K562 (cell line): ENCODE measurements around the gene SNAI1. TPM values are rescaled to one million over a fixed set of nuclear protein-coding genes. Genes with fewer than 3 reads are reported as not detected.

Experiments used
- ATAC-seq: fragments of 200-7000 bp; cut with Tn5 transposase; 3 replicates; pipeline ENCODE4 v1.9.1; 2020; ENCODE audit warnings: moderate library complexity
- BruUV-seq: library from RNA; stranded (reverse); fragments of 400-500 nt; replicated peaks from 2 replicates; lab custom pipeline; 2021; lab: Mats Ljungman, UMichigan
- CTCF ChIA-PET: fragments of 300-600 bp; formaldehyde crosslinking; extraction: SDS; loops from one replicate; lab custom pipeline; 2021; ENCODE audit warnings: low intra/inter-chr PET ratio; lab: Yijun Ruan, JAX
- POLR2A ChIA-PET: fragments of 300-600, 350-650 bp; sonication (Branson Sonifier 250); formaldehyde crosslinking; extraction: SDS; loops from one replicate; lab custom pipeline; 2021; ENCODE audit warnings: antibody characterized with exemption, inconsistent platforms; lab: Yijun Ruan, JAX
- DNase-seq, 4 experiments: peaks; one replicate each; pipeline versions ENCODE4 v3.0.0 to v3.0.0-alpha.2; 2011 to 2018; ENCODE audit warnings: low spot score in 3 of 4, mixed read lengths in 3 of 4; ENCODE audit errors: extremely low read depth in 1 of 4
- FAIRE-seq: peaks from 2 replicates; lab custom pipeline; 2011; peaks lifted over from hg19 to GRCh38; lab: Jason Lieb, UNC
- H2AFZ ChIP-seq: 2 replicates; pipeline ENCODE4 v1.6.0; 2011; ENCODE audit warnings: low read depth, low read length, control low read depth, inconsistent platforms
- H3K27ac ChIP-seq: fragments of 200-600 bp; 3 replicates; pipeline ENCODE4 v1.8.0; 2011; ENCODE audit warnings: low read depth, mild to moderate bottlenecking, control low read depth, inconsistent platforms, low read length, moderate library complexity, mixed read lengths; ENCODE audit errors: extremely low read depth
- H3K27me3 ChIP-seq, 2 experiments: fragments of 300-600 bp in 1 of 2; 2 replicates in 1 of 2; 3 replicates in 1 of 2; pipeline versions ENCODE4 v1.6.0 to v1.8.0; 2011; ENCODE audit warnings: inconsistent platforms in 2 of 2, low read length in 2 of 2, mild to moderate bottlenecking in 1 of 2, mixed read lengths in 1 of 2, moderate library complexity in 1 of 2; ENCODE audit not compliant: control insufficient read depth in 2 of 2, insufficient read depth in 2 of 2
- H3K36me3 ChIP-seq: fragments of 300-600 bp; 3 replicates; pipeline ENCODE4 v1.8.0; 2011; ENCODE audit warnings: mild to moderate bottlenecking, low read length, inconsistent platforms; ENCODE audit not compliant: control insufficient read depth, insufficient read depth
- H3K4me1 ChIP-seq, 2 experiments: fragments of 200-600 bp in 1 of 2; replicated peaks in 1 of 2; 2 replicates in 1 of 2; 3 replicates in 1 of 2; pipeline versions ENCODE4 v1.5.1 to v1.8.0; 2011; ENCODE audit warnings: inconsistent platforms in 2 of 2, low read length in 2 of 2, mild to moderate bottlenecking in 1 of 2, mixed read lengths in 1 of 2, moderate library complexity in 1 of 2; ENCODE audit not compliant: control insufficient read depth in 2 of 2, insufficient read depth in 2 of 2
- H3K4me2 ChIP-seq: 2 replicates; pipeline ENCODE4 v1.6.1; 2011; ENCODE audit warnings: low read length, control low read depth, inconsistent platforms, mixed read lengths; ENCODE audit not compliant: insufficient read depth
- H3K4me3 ChIP-seq: fragments of 200-600 bp; sonication (generic), shearing (Covaris generic); 2 replicates; pipeline ENCODE4 v1.5.1; 2016; ENCODE audit warnings: control low read depth, inconsistent platforms
- H3K79me2 ChIP-seq: fragments of 200-600 bp; 3 replicates; pipeline ENCODE4 v1.8.0; 2011; ENCODE audit warnings: low read length, inconsistent platforms; ENCODE audit not compliant: control insufficient read depth, insufficient read depth
- H3K9ac ChIP-seq, 2 experiments: 2 replicates each; pipeline versions ENCODE4 v1.6.0 to v1.6.1; 2011; ENCODE audit warnings: low read depth in 2 of 2, low read length in 2 of 2, control low read depth in 1 of 2, inconsistent platforms in 1 of 2, mild to moderate bottlenecking in 1 of 2, mixed read lengths in 1 of 2; ENCODE audit not compliant: insufficient read depth in 1 of 2
- H3K9me1 ChIP-seq: one replicate; pipeline ENCODE4 v1.6.0; 2011; ENCODE audit warnings: inconsistent platforms, mild to moderate bottlenecking, low read length, moderate library complexity; ENCODE audit not compliant: control insufficient read depth, insufficient read depth
- H3K9me3 ChIP-seq: replicated peaks from 2 replicates; pipeline ENCODE4 v1.5.1; 2011; ENCODE audit warnings: low read depth, low read length, inconsistent platforms; ENCODE audit not compliant: control insufficient read depth, insufficient read depth
- H4K20me1 ChIP-seq: replicated peaks from 2 replicates; pipeline ENCODE4 v1.6.1; 2011; ENCODE audit warnings: low read length, inconsistent platforms, mixed read lengths; ENCODE audit not compliant: control insufficient read depth, insufficient read depth
- ASH1L ChIP-seq: fragments of 450-650 bp; IDR thresholded peaks from 2 replicates; pipeline ENCODE4 v1.6.1; 2018; ENCODE audit warnings: borderline replicate concordance, mild to moderate bottlenecking, low read depth; ENCODE audit not compliant: partially characterized antibody
- BRF2 ChIP-seq: IDR thresholded peaks from 3 replicates; pipeline ENCODE4 v1.6.1; 2011; ENCODE audit warnings: borderline replicate concordance, mild to moderate bottlenecking; ENCODE audit not compliant: insufficient read length, insufficient read depth
- CBX8 ChIP-seq: fragments of 200-600 bp; sonication (generic); IDR thresholded peaks from 2 replicates; pipeline ENCODE4 v1.6.1; 2012; ENCODE audit warnings: borderline replicate concordance, mixed run types, low read depth, mild to moderate bottlenecking, moderate library complexity, mixed read lengths, low read length, control low read depth, inconsistent platforms; ENCODE audit not compliant: poor library complexity, severe bottlenecking; ENCODE audit errors: extremely low read depth
- DNMT1 ChIP-seq: fragments of 450-650 bp; IDR thresholded peaks from 2 replicates; pipeline ENCODE4 v1.6.1; 2016; ENCODE audit warnings: antibody characterized with exemption, mild to moderate bottlenecking
- EWSR1 ChIP-seq: fragments of 450-650 bp; IDR thresholded peaks from 2 replicates; pipeline ENCODE4 v1.6.1; 2018; ENCODE audit warnings: borderline replicate concordance, mild to moderate bottlenecking, low read depth, moderate library complexity; ENCODE audit not compliant: partially characterized antibody
- FOS ChIP-seq: IDR thresholded peaks from 3 replicates; pipeline ENCODE4 v1.6.1; 2011; ENCODE audit not compliant: insufficient read length; ENCODE audit errors: extremely low read depth
- HDGF ChIP-seq: fragments of 450-650 bp; IDR thresholded peaks from 2 replicates; pipeline ENCODE4 v1.6.1; 2016
- HNRNPUL1 ChIP-seq: fragments of 200-400 bp; formaldehyde crosslinking; IDR thresholded peaks from 2 replicates; pipeline ENCODE4 v1.6.1; 2017; ENCODE audit warnings: low read length
- KHSRP ChIP-seq: fragments of 450-650 bp; IDR thresholded peaks from 2 replicates; pipeline ENCODE4 v1.6.1; 2017
- MAFF ChIP-seq: IDR thresholded peaks from 2 replicates; pipeline ENCODE4 v1.6.1; 2012; ENCODE audit warnings: low read length, improper control_type of control experiment
- NCOA4 ChIP-seq: fragments of 450-650 bp; IDR thresholded peaks from 2 replicates; pipeline ENCODE4 v1.6.1; 2018; ENCODE audit warnings: mild to moderate bottlenecking; ENCODE audit not compliant: partially characterized antibody
- SIRT6 ChIP-seq: IDR thresholded peaks from one replicate; pipeline ENCODE4 v1.6.1; 2012; ENCODE audit warnings: low read depth, mild to moderate bottlenecking, control low read depth, inconsistent platforms, low read length, moderate library complexity
- SMARCE1 ChIP-seq: fragments of 450-650 bp; IDR thresholded peaks from 2 replicates; pipeline ENCODE4 v1.7.1; 2016; ENCODE audit warnings: mild to moderate bottlenecking
- ZNF274 ChIP-seq: IDR thresholded peaks from 2 replicates; pipeline ENCODE4 v1.6.1; 2011; ENCODE audit warnings: low read depth, mild to moderate bottlenecking, low read length, moderate library complexity, borderline replicate concordance
- ZNF639 ChIP-seq, 2 experiments: fragments of 200-800 bp in 1 of 2; sonication (Bioruptor generic) in 1 of 2; sonication (generic) in 1 of 2; formaldehyde crosslinking in 1 of 2; IDR thresholded peaks in 1 of 2; conservative IDR thresholded peaks in 1 of 2; 2 replicates each; pipeline versions ENCODE4 v1.5.0 to v1.6.1; 2016 to 2020; ENCODE audit warnings: missing compliant biosample characterization in 1 of 2, missing genetic modification characterization in 1 of 2, missing genetic modification reagents in 1 of 2
- WGBS: fragments of 100-300 bp; shearing (Covaris generic); methylation state at CpG from one replicate; pipeline ENCODE4 v1.1.6; 2016; ENCODE audit warnings: low coverage, mixed read lengths; ENCODE audit not compliant: insufficient coverage; ENCODE audit errors: missing lambda C conversion rate; 5-methylcytosine and 5-hydroxymethylcytosine counted together
- in situ Hi-C: fragments of 300-500 bp; cut with MboI; formaldehyde crosslinking; loops from 4 replicates; pipeline ENCODE4 v1.15.0; 2018; ENCODE audit warnings: inconsistent platforms, mixed read lengths
- intact Hi-C: fragments of 100-400 bp; cut with micrococcal nuclease; formaldehyde crosslinking; loops from 2 replicates; pipeline ENCODE4 v1.14.2; 2022
- polyA plus RNA-seq, 8 experiments: library from polyadenylated mRNA; depleted of rRNA in 4 of 8; stranded (reverse) in 5 of 8; unstranded in 3 of 8; fragments of >200 nt; fragmentation: Nextera tagmentation in 2 of 8; fragmentation: Illumina TruSeq in 1 of 8; extraction: Ambion mirVana in 2 of 8; extraction: Trizol in 1 of 8; gene quantifications; 2 replicates each; pipeline versions ENCODE4 v1.2.1 to v1.2.3, GENCODE V29; 2011 to 2014; ENCODE audit warnings: inconsistent platforms in 1 of 8, missing spikeins in 1 of 8
- total RNA-seq, 7 experiments: library from RNA; depleted of rRNA in 6 of 7; stranded (reverse); fragments of >200 nt in 6 of 7; fragmentation: Illumina TruSeq in 2 of 7; extraction: Trizol in 2 of 7; gene quantifications; 2 replicates each; pipeline versions ENCODE4 v1.2.1 to v1.2.3, GENCODE V29; 2011 to 2021; ENCODE audit warnings: low replicate concordance in 1 of 7
- TF ChIP-seq, protein P1 (sequence below), 2 experiments: fragments of 450-650 bp in 1 of 2; sonication (generic) in 1 of 2; formaldehyde crosslinking in 1 of 2; IDR thresholded peaks in 1 of 2; conservative IDR thresholded peaks in 1 of 2; 2 replicates each; pipeline versions ENCODE4 v1.6.1 to v1.8.1; 2016 to 2023; ENCODE audit warnings: mild to moderate bottlenecking in 2 of 2, moderate library complexity in 2 of 2, inconsistent platforms in 1 of 2, missing genetic modification reagents in 1 of 2
- TF ChIP-seq, protein P2 (sequence below): fragments of 250-450 bp; sonication (Bioruptor Pico); IDR thresholded peaks from 2 replicates; pipeline ENCODE4 v1.9.0; 2021; ENCODE audit warnings: mild to moderate bottlenecking, inconsistent platforms

The SNAI1 gene
- total and polyA plus RNA-seq, 9 of the 15 experiments (the other 6 are each of a cell fraction or from before 2014, with no cell fraction given): 0.32 to 11.6 (median 2.0) TPM

- in situ Hi-C loops (no loop called here), intact Hi-C loops (no loop called here)
- BruUV-seq: no TSS peak
- Histone ChIP-seq H4K20me1 (peaks cover 17% of the 10 kb centered on the region; the same call in 1 of the 2 replicates), H3K27me3 (no peaks in the 10 kb centered on the region), H3K9me3 (no peaks in the 10 kb centered on the region), H3K9ac (no peak overlapping the region), H3K4me2 (no peak overlapping the region), H3K4me1 (peaks cover 10 to 17% of the 10 kb centered on the region in 2 experiments), H2AFZ (no peak overlapping the region), H3K9me1 (peaks cover 5% of the 10 kb centered on the region), H3K79me2 (peaks cover 74% of the 10 kb centered on the region), H3K27ac (no peak overlapping the region), H3K36me3 (peaks cover 80% of the 10 kb centered on the region), H3K4me3 (no peak overlapping the region)
- no peak for DNase-seq
- no peak for TF ChIP-seq CBX8
- TF ChIP-seq FOS: no peak
- TF ChIP-seq, protein P1, sequence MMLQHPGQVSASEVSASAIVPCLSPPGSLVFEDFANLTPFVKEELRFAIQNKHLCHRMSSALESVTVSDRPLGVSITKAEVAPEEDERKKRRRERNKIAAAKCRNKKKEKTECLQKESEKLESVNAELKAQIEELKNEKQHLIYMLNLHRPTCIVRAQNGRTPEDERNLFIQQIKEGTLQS (IDR thresholded peaks at IDR 0.05): no peak
- TF ChIP-seq, protein P1 (CRISPR knock-in tag; conservative IDR thresholded peaks at IDR 0.05): no peak
- TF ChIP-seq NCOA4: no peak
- no peak for TF ChIP-seq KHSRP
- no peak for TF ChIP-seq DNMT1
- TF ChIP-seq EWSR1: no peak
- TF ChIP-seq SIRT6: no peak
- TF ChIP-seq SMARCE1: no peak
- TF ChIP-seq MAFF: no peak
- TF ChIP-seq ZNF274: no peak
- TF ChIP-seq, protein P2, sequence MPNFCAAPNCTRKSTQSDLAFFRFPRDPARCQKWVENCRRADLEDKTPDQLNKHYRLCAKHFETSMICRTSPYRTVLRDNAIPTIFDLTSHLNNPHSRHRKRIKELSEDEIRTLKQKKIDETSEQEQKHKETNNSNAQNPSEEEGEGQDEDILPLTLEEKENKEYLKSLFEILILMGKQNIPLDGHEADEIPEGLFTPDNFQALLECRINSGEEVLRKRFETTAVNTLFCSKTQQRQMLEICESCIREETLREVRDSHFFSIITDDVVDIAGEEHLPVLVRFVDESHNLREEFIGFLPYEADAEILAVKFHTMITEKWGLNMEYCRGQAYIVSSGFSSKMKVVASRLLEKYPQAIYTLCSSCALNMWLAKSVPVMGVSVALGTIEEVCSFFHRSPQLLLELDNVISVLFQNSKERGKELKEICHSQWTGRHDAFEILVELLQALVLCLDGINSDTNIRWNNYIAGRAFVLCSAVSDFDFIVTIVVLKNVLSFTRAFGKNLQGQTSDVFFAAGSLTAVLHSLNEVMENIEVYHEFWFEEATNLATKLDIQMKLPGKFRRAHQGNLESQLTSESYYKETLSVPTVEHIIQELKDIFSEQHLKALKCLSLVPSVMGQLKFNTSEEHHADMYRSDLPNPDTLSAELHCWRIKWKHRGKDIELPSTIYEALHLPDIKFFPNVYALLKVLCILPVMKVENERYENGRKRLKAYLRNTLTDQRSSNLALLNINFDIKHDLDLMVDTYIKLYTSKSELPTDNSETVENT (CRISPR knock-in tag): no peak
- TF ChIP-seq HDGF: no peak
- TF ChIP-seq BRF2: no peak
- TF ChIP-seq ZNF639 (CRISPR knock-in tag; conservative IDR thresholded peaks at IDR 0.05 in 1 of 2, IDR thresholded peaks at IDR 0.05 in 1 of 2): no peak
- no peak for TF ChIP-seq ASH1L
- no peak for TF ChIP-seq HNRNPUL1
- ChIA-PET CTCF (no interaction called here), POLR2A (interaction anchor here (0.7 to 1.3 kb wide), 3 partner anchors 11 to 192 kb away, joined by 3 to 5 read pairs (median 3); no protein-coding TSS in a partner anchor)
- no peak for FAIRE-seq
- 94% methylated on average over 3 of the region's 3 CpGs for WGBS
- ATAC-seq: no peak
Measured at GRCh38 chr20:49942303-49942702, 40.5 kb upstream of the SNAI1 start.
